Thoracic aorta (tissue), 2 donors: ENCODE results near the gene DSN1. TPM values are rescaled to one million over a fixed set of nuclear protein-coding genes. Genes with fewer than 3 reads are reported as not detected.

ENCODE experiments used
- ATAC-seq: fragments of 150-250 bp; one replicate; pipeline ENCODE4 v1.8.0; 2017; ENCODE audit warnings: low read depth; ENCODE audit not compliant: insufficient number of reproducible peaks, low FRiP score
- DNase-seq: peaks from one replicate; pipeline ENCODE4 v3.0.0-alpha.2; 2020; ENCODE audit warnings: low spot score
- H3K27ac ChIP-seq, 2 donors: fragments of 200-600 bp; sonication (generic); 1 replicate in 1 of 2; 2 replicates in 1 of 2; pipeline ENCODE4 v1.5.1; 2016; ENCODE audit warnings: mild to moderate bottlenecking in 2 of 2, moderate library complexity in 2 of 2
- H3K27me3 ChIP-seq: fragments of 200-600 bp; sonication (generic); replicated peaks from 2 replicates; pipeline ENCODE4 v1.6.0; 2016; ENCODE audit warnings: mild to moderate bottlenecking; ENCODE audit not compliant: insufficient read depth
- H3K36me3 ChIP-seq: fragments of 200-600 bp; sonication (generic); one replicate; pipeline ENCODE4 v1.5.1; 2016
- H3K4me1 ChIP-seq, 2 donors: fragments of 200-600 bp; sonication (generic); 1 replicate in 1 of 2; 2 replicates in 1 of 2; pipeline versions ENCODE4 v1.5.1 to v1.6.0; 2016; ENCODE audit warnings: low read depth in 2 of 2, mild to moderate bottlenecking in 1 of 2; ENCODE audit not compliant: control insufficient read depth in 1 of 2
- H3K4me3 ChIP-seq: fragments of 200-600 bp; sonication (generic); 2 replicates; pipeline ENCODE4 v1.5.1; 2016; ENCODE audit warnings: mild to moderate bottlenecking
- H3K9me3 ChIP-seq: fragments of 200-600 bp; sonication (generic); 2 replicates; pipeline ENCODE4 v1.5.1; 2016
- CTCF ChIP-seq: fragments of 200-600 bp; sonication (generic); IDR thresholded peaks from one replicate; pipeline ENCODE4 v1.5.1; 2019; ENCODE audit warnings: antibody characterized with exemption
- total RNA-seq, 2 donors: library from RNA; depleted of rRNA; stranded (reverse); fragments of >200 nt; gene quantifications; one replicate each; pipeline versions ENCODE4 v1.1.0 to v1.2.3, GENCODE V29; 2016

DSN1 gene
- total RNA-seq, 2 donors from 2014 or later, result 5.6 to 6.1 TPM

GRCh38 chr20:36741072-36741471 lies 32.5 kb downstream of the DSN1 start:
- Histone ChIP-seq H3K27me3 (no peaks in the 10 kb centered on the region), H3K4me3 (no peak overlapping the region), H3K27ac (no peak overlapping the region), H3K36me3 (no peaks in the 10 kb centered on the region), H3K9me3 (no peaks in the 10 kb centered on the region), H3K4me1 (peaks cover 7 to 21% of the 10 kb centered on the region in 2 donors)
- DNase-seq, result no peak
- ATAC-seq, result no peak
- no peak for TF ChIP-seq CTCF

DNA sequence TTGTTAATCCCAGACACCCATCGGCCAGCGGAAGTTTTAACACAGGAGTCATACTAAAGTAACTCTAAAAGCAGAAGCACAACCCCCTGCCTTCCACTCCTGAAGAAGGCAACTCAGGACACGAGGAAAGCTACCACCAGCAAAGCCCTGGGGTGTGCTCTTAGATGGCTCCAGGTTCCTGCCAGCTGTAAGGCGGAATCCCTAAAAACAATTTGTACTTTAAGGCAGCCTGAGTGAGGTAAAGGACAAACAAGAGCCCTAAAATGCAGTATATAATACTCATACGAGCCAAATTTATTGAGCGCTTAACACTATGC lies 36.4 kb downstream of the DSN1 start:
- H3K27ac ChIP-seq, result no peak overlapping the region

DNA sequence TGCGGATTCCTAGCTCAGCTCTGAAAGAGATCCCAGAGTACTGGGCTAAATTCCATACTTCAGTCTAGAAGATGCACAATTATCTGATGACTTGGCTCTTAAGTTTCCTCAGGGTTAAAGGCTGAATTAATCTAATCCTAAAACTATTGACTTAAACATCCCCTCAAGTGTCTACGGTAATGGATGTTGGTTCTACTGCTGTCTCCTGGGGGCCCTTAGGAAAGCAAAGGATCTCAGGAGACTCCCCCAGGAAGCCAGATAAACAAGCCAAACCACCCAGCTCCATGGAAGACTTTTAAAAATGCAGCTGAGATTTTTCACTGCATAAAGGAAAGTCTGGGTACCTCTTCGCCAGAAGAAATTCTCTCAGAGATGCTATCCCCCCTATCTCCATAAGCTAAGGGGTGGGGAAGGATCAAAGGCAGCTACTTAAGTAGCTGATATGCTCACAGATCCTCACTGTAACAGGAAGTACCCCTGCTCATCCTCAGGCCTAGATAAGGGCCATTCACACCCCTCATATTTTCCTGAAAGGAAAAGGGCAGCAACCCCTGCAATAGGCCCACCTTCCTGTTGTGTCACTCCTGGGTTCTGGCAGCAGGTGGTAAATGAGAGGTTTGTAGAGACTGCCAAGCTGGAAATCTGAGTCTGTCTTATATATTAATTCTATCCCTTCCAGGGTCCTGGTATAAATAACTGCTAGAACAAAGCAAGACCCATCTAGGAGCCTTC lies 36.9 kb downstream of the DSN1 start:
- no peak for DNase-seq
- Histone ChIP-seq H3K4me1 (peaks cover 0 to 6% of the 10 kb centered on the region in 2 donors), H3K27me3 (no peaks in the 10 kb centered on the region), H3K27ac (no peak overlapping the region), H3K4me3 (no peak overlapping the region), H3K36me3 (no peaks in the 10 kb centered on the region), H3K9me3 (no peaks in the 10 kb centered on the region)
- TF ChIP-seq CTCF, result no peak
- ATAC-seq, result no peak

More for the DNA sequence above, 36.4 kb downstream of the DSN1 start:
- Histone ChIP-seq H3K27me3 (no peaks in the 10 kb centered on the region), H3K36me3 (no peaks in the 10 kb centered on the region), H3K4me3 (no peak overlapping the region), H3K9me3 (no peaks in the 10 kb centered on the region), H3K4me1 (peaks cover 0 to 6% of the 10 kb centered on the region in 2 donors)
- ATAC-seq (no peak), DNase-seq (no peak)
- no peak for TF ChIP-seq CTCF

- Histone ChIP-seq H3K4me1 (peaks cover 0 to 6% of the 10 kb centered on the region in 2 donors), H3K9me3 (no peaks in the 10 kb centered on the region), H3K27ac (no peak overlapping the region), H3K36me3 (no peaks in the 10 kb centered on the region), H3K27me3 (no peaks in the 10 kb centered on the region), H3K4me3 (no peak overlapping the region)
- TF ChIP-seq CTCF, result no peak
- DNase-seq (no peak), ATAC-seq (no peak)
Measured at GRCh38 chr20:36732456-36732855, 41.1 kb downstream of the DSN1 start.

DNA sequence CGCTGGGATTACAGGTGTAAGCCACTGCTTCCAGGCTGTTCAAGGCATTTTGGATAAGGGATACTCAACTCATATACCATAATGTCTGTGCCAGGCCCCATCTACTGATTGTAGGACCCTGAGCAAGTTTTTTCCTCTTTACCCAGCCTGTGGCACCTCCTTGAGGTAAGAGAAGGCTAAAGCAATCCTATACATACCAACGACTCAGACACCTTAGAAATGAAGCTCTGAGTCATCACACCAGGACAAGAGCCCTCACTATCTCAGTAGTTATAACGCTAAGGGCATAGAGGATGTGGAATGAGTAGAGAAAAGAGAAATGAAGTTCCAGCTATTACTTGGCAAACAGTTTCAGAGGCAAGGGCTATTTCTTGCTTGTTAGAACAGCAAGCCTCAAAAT lies 44.6 kb downstream of the DSN1 start:
- DNase-seq (no peak), ATAC-seq (no peak)
- TF ChIP-seq CTCF, result no peak

More for the DNA sequence above, 44.6 kb downstream of the DSN1 start:
- Histone ChIP-seq H3K4me1 (peaks cover 8 to 27% of the 10 kb centered on the region in 2 donors), H3K27ac (no peak overlapping the region), H3K4me3 (no peak overlapping the region), H3K36me3 (no peaks in the 10 kb centered on the region), H3K27me3 (no peaks in the 10 kb centered on the region), H3K9me3 (no peaks in the 10 kb centered on the region)
